Esophagus muscularis mucosa (tissue), 4 donors: Measurements from ENCODE around the gene GDPGP1. TPM values are rescaled to one million over a fixed set of nuclear protein-coding genes. Genes with fewer than 3 reads are reported as not detected.

Source experiments
- DNase-seq: peaks from one replicate; pipeline ENCODE4 v3.0.0-alpha.2; 2017; ENCODE audit errors: extremely low spot score
- H3K27ac ChIP-seq, 4 donors: fragments of 200-600 bp; sonication (generic); replicated peaks in 1 of 4; 1 replicate in 3 of 4; 2 replicates in 1 of 4; pipeline ENCODE4 v1.5.1; 2016 to 2019; ENCODE audit warnings: mild to moderate bottlenecking in 1 of 4
- H3K27me3 ChIP-seq, 4 donors: fragments of 200-600 bp; sonication (generic); one replicate each; pipeline versions ENCODE4 v1.5.1 to v1.6.0; 2016 to 2019
- H3K36me3 ChIP-seq, 4 donors: fragments of 200-600 bp; sonication (generic); one replicate each; pipeline ENCODE4 v1.5.1; 2016 to 2019
- H3K4me1 ChIP-seq, 4 donors: fragments of 200-600 bp; sonication (generic); one replicate each; pipeline ENCODE4 v1.5.1; 2016 to 2019
- H3K4me3 ChIP-seq, 4 donors: fragments of 200-600 bp; sonication (generic); 1 replicate in 2 of 4; 2 replicates in 2 of 4; pipeline ENCODE4 v1.5.1; 2016 to 2019; ENCODE audit warnings: mild to moderate bottlenecking in 4 of 4, moderate library complexity in 1 of 4
- H3K9me3 ChIP-seq, 4 donors: fragments of 200-600 bp; sonication (generic); 1 replicate in 3 of 4; 2 replicates in 1 of 4; pipeline ENCODE4 v1.5.1; 2016 to 2019
- EP300 ChIP-seq: sonication (generic); formaldehyde crosslinking; IDR thresholded peaks from one replicate; pipeline ENCODE4 v1.6.1; 2017; ENCODE audit warnings: antibody characterized with exemption
- POLR2A ChIP-seq: fragments of 450-650 bp; IDR thresholded peaks from one replicate; pipeline ENCODE4 v1.6.1; 2017; ENCODE audit warnings: antibody characterized with exemption, moderate library complexity, mild to moderate bottlenecking, low read depth
- POLR2AphosphoS5 ChIP-seq, 2 donors: sonication (generic); formaldehyde crosslinking; IDR thresholded peaks; one replicate each; pipeline ENCODE4 v1.6.1; 2017; ENCODE audit warnings: antibody characterized with exemption in 2 of 2
- WGBS: methylation state at CpG from one replicate; pipeline ENCODE4 v1.1.5; 2018; 5-methylcytosine and 5-hydroxymethylcytosine counted together
- intact Hi-C: fragments of 100-400 bp; cut with DNase I; formaldehyde crosslinking; loops from one replicate; pipeline ENCODE4 v1.15.1; 2023
- total RNA-seq, 4 donors: library from RNA; depleted of rRNA; stranded (reverse); fragments of >200 nt; gene quantifications; one replicate each; pipeline versions ENCODE4 v1.1.0 to v1.2.1, GENCODE V29; 2016
- TF ChIP-seq, protein P1 (sequence below), 3 experiments: fragments of 200-600 bp in 2 of 3; fragments of 450-650 bp in 1 of 3; sonication (generic) in 2 of 3; IDR thresholded peaks; one replicate each; pipeline ENCODE4 v1.5.1; 2017 to 2019; ENCODE audit warnings: antibody characterized with exemption in 3 of 3, mild to moderate bottlenecking in 2 of 3, moderate library complexity in 1 of 3

The GDPGP1 gene
- total RNA-seq, 4 donors from 2014 or later = 3.8 to 7.4 (median 5.3) TPM

GRCh38 chr15:90261811-90262210, 27.8 kb downstream of the GDPGP1 start:
- no peaks in the 10 kb centered on the region for H3K27me3 ChIP-seq
- intact Hi-C loops = no loop called here
- TF ChIP-seq EP300 = no peak
- no peak for TF ChIP-seq POLR2A
- TF ChIP-seq POLR2AphosphoS5 (IDR thresholded peaks at IDR 0.05) = no peak
- TF ChIP-seq, protein P1, sequence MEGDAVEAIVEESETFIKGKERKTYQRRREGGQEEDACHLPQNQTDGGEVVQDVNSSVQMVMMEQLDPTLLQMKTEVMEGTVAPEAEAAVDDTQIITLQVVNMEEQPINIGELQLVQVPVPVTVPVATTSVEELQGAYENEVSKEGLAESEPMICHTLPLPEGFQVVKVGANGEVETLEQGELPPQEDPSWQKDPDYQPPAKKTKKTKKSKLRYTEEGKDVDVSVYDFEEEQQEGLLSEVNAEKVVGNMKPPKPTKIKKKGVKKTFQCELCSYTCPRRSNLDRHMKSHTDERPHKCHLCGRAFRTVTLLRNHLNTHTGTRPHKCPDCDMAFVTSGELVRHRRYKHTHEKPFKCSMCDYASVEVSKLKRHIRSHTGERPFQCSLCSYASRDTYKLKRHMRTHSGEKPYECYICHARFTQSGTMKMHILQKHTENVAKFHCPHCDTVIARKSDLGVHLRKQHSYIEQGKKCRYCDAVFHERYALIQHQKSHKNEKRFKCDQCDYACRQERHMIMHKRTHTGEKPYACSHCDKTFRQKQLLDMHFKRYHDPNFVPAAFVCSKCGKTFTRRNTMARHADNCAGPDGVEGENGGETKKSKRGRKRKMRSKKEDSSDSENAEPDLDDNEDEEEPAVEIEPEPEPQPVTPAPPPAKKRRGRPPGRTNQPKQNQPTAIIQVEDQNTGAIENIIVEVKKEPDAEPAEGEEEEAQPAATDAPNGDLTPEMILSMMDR (IDR thresholded peaks at IDR 0.05) = no peak
- no peaks in the 10 kb centered on the region for H3K9me3 ChIP-seq
- H3K4me1 ChIP-seq = peaks cover 12 to 15% (median 14%) of the 10 kb centered on the region in 4 donors
- no peak overlapping the region for H3K4me3 ChIP-seq
- H3K27ac ChIP-seq = no peak overlapping the region
- 91% methylated on average over 5 of the region's 5 CpGs for WGBS
- no peak for DNase-seq
- H3K36me3 ChIP-seq = no peaks in the 10 kb centered on the region

GRCh38 chr15:90262426-90262825, 28.4 kb downstream of the GDPGP1 start:
- Histone ChIP-seq H3K36me3 (peaks cover 0 to under 1% (median 0%) of the 10 kb centered on the region in 4 donors), H3K4me3 (no peak overlapping the region), H3K9me3 (no peaks in the 10 kb centered on the region), H3K27me3 (no peaks in the 10 kb centered on the region), H3K27ac (no peak overlapping the region), H3K4me1 (peaks cover 18 to 21% (median 20%) of the 10 kb centered on the region in 4 donors)
- WGBS = 91% methylated on average over 5 of the region's 5 CpGs
- intact Hi-C loops = no loop called here
- TF ChIP-seq POLR2A = no peak
- no peak for TF ChIP-seq EP300
- TF ChIP-seq, protein P1 (IDR thresholded peaks at IDR 0.05) = no peak
- no peak for TF ChIP-seq POLR2AphosphoS5 (IDR thresholded peaks at IDR 0.05)
- DNase-seq = no peak

- TF ChIP-seq EP300 (no peak), POLR2AphosphoS5 (IDR thresholded peaks at IDR 0.05) (no peak), POLR2A (no peak)
- TF ChIP-seq, protein P1 (IDR thresholded peaks at IDR 0.05) = no peak
- Histone ChIP-seq H3K27ac (peak overlapping the region; percentile 94 to 98 (median 97)), H3K4me3 (peak overlapping the region; percentile 75 to 86 (median 82)), H3K9me3 (no peaks in the 10 kb centered on the region), H3K27me3 (no peaks in the 10 kb centered on the region), H3K36me3 (peaks cover 0 to 18% (median 9%) of the 10 kb centered on the region in 4 donors), H3K4me1 (peaks cover 28 to 44% (median 43%) of the 10 kb centered on the region in 4 donors)
- 67% methylated on average over 3 of the region's 4 CpGs for WGBS
- DNase-seq = no peak
- intact Hi-C loops = no loop called here
Measured at GRCh38 chr15:90264671-90265070, 30.7 kb downstream of the GDPGP1 start.

GRCh38 chr15:90265271-90266060, 31.5 kb downstream of the GDPGP1 start, which contains the start of gene NGRN:
Gene NGRN (plus strand): TSS chr15:90265672. CDS start chr15:90265713, 41 bp downstream.
- TF ChIP-seq EP300 = no peak
- TF ChIP-seq, protein P1 (IDR thresholded peaks at IDR 0.05) = no peak
- TF ChIP-seq POLR2AphosphoS5 (IDR thresholded peaks at IDR 0.05) = peak; percentile 94 to 96
- peak; percentile 39 for TF ChIP-seq POLR2A
- H3K27me3 ChIP-seq = no peaks in the 10 kb centered on the region
- H3K4me3 ChIP-seq = peak within 1 kb of the TSS; percentile 75 to 86 (median 82)
- intact Hi-C loops = no loop called here
- peak within 1 kb of the TSS; percentile 94 to 98 (median 97) for H3K27ac ChIP-seq
- peak; percentile 98 for DNase-seq
- peaks cover 34 to 52% (median 51%) of the 10 kb centered on the region in 4 donors for H3K4me1 ChIP-seq
- H3K9me3 ChIP-seq = no peaks in the 10 kb centered on the region
- peaks cover 0 to 26% (median 16%) of the 10 kb centered on the region in 4 donors for H3K36me3 ChIP-seq
- WGBS = 3% methylated on average over 11 of the region's 59 CpGs
